Stomach (tissue), 9 donors: ENCODE results near the gene ADGRG7. TPM values are rescaled to one million over a fixed set of nuclear protein-coding genes. Genes with fewer than 3 reads are reported as not detected.

ENCODE experiments used
- DNase-seq, 2 donors: peaks; one replicate each; pipeline versions ENCODE4 v3.0.0 to v3.0.0-alpha.2; 2013 to 2019
- H3K27ac ChIP-seq, 5 donors: fragments of 200-600 bp in 4 of 5; sonication (generic) in 4 of 5; one replicate each; pipeline ENCODE4 v1.5.1; 2013 to 2019; ENCODE audit warnings: mild to moderate bottlenecking in 1 of 5, moderate library complexity in 1 of 5
- H3K27me3 ChIP-seq, 3 donors: fragments of 200-600 bp; sonication (generic); one replicate each; pipeline ENCODE4 v1.5.1; 2017 to 2019; ENCODE audit warnings: mixed run types in 1 of 3
- H3K36me3 ChIP-seq, 4 donors: fragments of 200-600 bp; sonication (generic); 1 replicate in 3 of 4; 2 replicates in 1 of 4; pipeline ENCODE4 v1.5.1; 2016 to 2019
- H3K4me1 ChIP-seq, 4 donors: fragments of 200-600 bp; sonication (generic); one replicate each; pipeline ENCODE4 v1.5.1; 2016 to 2019
- H3K4me3 ChIP-seq, 4 donors: fragments of 200-600 bp; sonication (generic) in 3 of 4; one replicate each; pipeline ENCODE4 v1.5.1; 2016 to 2019; ENCODE audit warnings: mild to moderate bottlenecking in 1 of 4
- H3K9me3 ChIP-seq, 4 donors: fragments of 200-600 bp; sonication (generic); one replicate each; pipeline ENCODE4 v1.5.1; 2016 to 2019
- CTCF ChIP-seq, 7 experiments: fragments of 450-650 bp in 4 of 7; fragments of 200-600 bp in 3 of 7; sonication (generic) in 3 of 7; IDR thresholded peaks; one replicate each; pipeline ENCODE4 v1.5.1; 2016 to 2019; ENCODE audit warnings: antibody characterized with exemption in 7 of 7, control low read depth in 2 of 7, mild to moderate bottlenecking in 1 of 7
- EP300 ChIP-seq: sonication (generic); formaldehyde crosslinking; IDR thresholded peaks from one replicate; pipeline ENCODE4 v1.6.1; 2017; ENCODE audit warnings: antibody characterized with exemption
- POLR2A ChIP-seq, 4 donors: fragments of 450-650 bp; IDR thresholded peaks; one replicate each; pipeline ENCODE4 v1.6.1; 2016; ENCODE audit warnings: antibody characterized with exemption in 4 of 4, control low read depth in 2 of 4, mild to moderate bottlenecking in 1 of 4, moderate library complexity in 1 of 4
- POLR2AphosphoS5 ChIP-seq, 3 donors: sonication (generic); formaldehyde crosslinking; IDR thresholded peaks; one replicate each; pipeline ENCODE4 v1.6.1; 2016; ENCODE audit warnings: antibody characterized with exemption in 3 of 3
- WGBS, 5 donors: extraction: QIAGEN DNeasy Blood & Tissue Kit in 3 of 5; methylation state at CpG; one replicate each; pipeline versions ENCODE4 v1.1.5 to v1.1.7; 2013 to 2018; 5-methylcytosine and 5-hydroxymethylcytosine counted together
- intact Hi-C: fragments of 100-400 bp; cut with DNase I; formaldehyde crosslinking; loops from one replicate; pipeline ENCODE4 v1.15.1; 2023; ENCODE audit warnings: low total_unique reads
- polyA plus RNA-seq, 3 donors: library from polyadenylated mRNA; stranded (reverse); fragments of 200-250 nt; gene quantifications; one replicate each; pipeline ENCODE4 v1.2.3, GENCODE V29; 2013
- total RNA-seq, 5 donors: library from RNA; depleted of rRNA; stranded (reverse); fragments of >200 nt; gene quantifications; one replicate each; pipeline versions ENCODE4 v1.1.0 to v1.2.3, GENCODE V29; 2014 to 2016
- donor health status: healthy with polysubstance abuse.
- donor health status: Bipolar disorder and iron deficiency.
- donor health status: healthy.

Gene ADGRG7
- total and polyA plus RNA-seq, 8 donors, result 5.1 TPM; not detected in 7

- Histone ChIP-seq H3K27ac (no peak overlapping the region), H3K4me3 (no peak overlapping the region), H3K9me3 (no peaks in the 10 kb centered on the region), H3K36me3 (peaks cover 5 to 91% (median 76%) of the 10 kb centered on the region in 4 donors), H3K4me1 (peaks cover 0 to 14% (median 5%) of the 10 kb centered on the region in 4 donors), H3K27me3 (no peaks in the 10 kb centered on the region)
- TF ChIP-seq EP300 (no peak), POLR2AphosphoS5 (IDR thresholded peaks at IDR 0.05) (no peak), POLR2A (IDR thresholded peaks at IDR 0.05) (no peak), CTCF (IDR thresholded peaks at IDR 0.05) (no peak)
- WGBS, 5 donors, result 85 to 97% (median 88%) methylated on average over 1 of the region's 1 CpG
- no peak for DNase-seq
- intact Hi-C loops, result no loop called here
Observed at GRCh38 chr3:100726706-100727105, 117.3 kb downstream of the ADGRG7 start.

- H3K27ac ChIP-seq, result no peak overlapping the region
- intact Hi-C loops, result no loop called here
- no peaks in the 10 kb centered on the region for H3K27me3 ChIP-seq
- DNase-seq, result no peak
- no peak overlapping the region for H3K4me3 ChIP-seq
- WGBS, 5 donors, result 70 to 83% (median 80%) methylated on average over 3 of the region's 3 CpGs
- H3K4me1 ChIP-seq, result peaks cover 0 to 31% (median 12%) of the 10 kb centered on the region in 4 donors
- H3K36me3 ChIP-seq, result peaks cover 0 to 92% (median 83%) of the 10 kb centered on the region in 4 donors
- no peaks in the 10 kb centered on the region for H3K9me3 ChIP-seq
- TF ChIP-seq EP300, result no peak
- TF ChIP-seq POLR2A (IDR thresholded peaks at IDR 0.05), result no peak
- TF ChIP-seq POLR2AphosphoS5 (IDR thresholded peaks at IDR 0.05), result no peak
- no peak for TF ChIP-seq CTCF (IDR thresholded peaks at IDR 0.05)
Observed at GRCh38 chr3:100730524-100730923, 121.1 kb downstream of the ADGRG7 start.

- no peak for DNase-seq
- Histone ChIP-seq H3K27ac (no peak overlapping the region), H3K4me1 (peaks cover 0 to 36% (median 17%) of the 10 kb centered on the region in 4 donors), H3K36me3 (peaks cover 0 to 90% (median 84%) of the 10 kb centered on the region in 4 donors), H3K27me3 (no peaks in the 10 kb centered on the region), H3K4me3 (no peak overlapping the region), H3K9me3 (no peaks in the 10 kb centered on the region)
- intact Hi-C loops, result no loop called here
- TF ChIP-seq POLR2AphosphoS5 (IDR thresholded peaks at IDR 0.05), result no peak
- no peak for TF ChIP-seq EP300
- TF ChIP-seq CTCF (IDR thresholded peaks at IDR 0.05), result no peak
- TF ChIP-seq POLR2A (IDR thresholded peaks at IDR 0.05), result no peak
- 85 to 94% (median 90%) methylated on average over 3 of the region's 3 CpGs for WGBS, 5 donors
Observed at GRCh38 chr3:100732435-100732834, 123.0 kb downstream of the ADGRG7 start.

DNA sequence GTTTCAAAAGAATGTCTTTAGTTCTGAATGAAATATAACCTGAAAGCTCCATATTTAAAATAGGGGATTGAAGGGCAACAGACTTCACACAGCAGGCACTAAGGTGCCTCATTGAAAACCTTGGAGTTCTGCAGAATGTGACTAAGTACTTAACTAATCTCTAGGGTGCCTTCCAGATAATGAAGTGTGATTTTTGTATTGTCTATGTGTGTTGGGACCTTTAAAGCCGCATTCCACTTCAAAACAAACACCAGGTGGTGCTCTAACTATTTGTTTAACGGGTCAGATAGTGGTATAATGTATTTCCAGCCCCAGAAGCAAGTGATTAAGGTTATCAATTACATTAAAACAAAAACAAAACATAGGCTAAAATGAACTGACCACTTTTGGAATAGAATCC lies 127.9 kb downstream of the ADGRG7 start:
- Histone ChIP-seq H3K9me3 (no peaks in the 10 kb centered on the region), H3K36me3 (peaks cover 21 to 94% (median 88%) of the 10 kb centered on the region in 4 donors)
- peak in 1 of 2 donors; percentile 52 for DNase-seq

More for the DNA sequence above, 127.9 kb downstream of the ADGRG7 start:
- intact Hi-C loops, result no loop called here
- Histone ChIP-seq H3K4me3 (no peak overlapping the region), H3K27ac (no peak overlapping the region), H3K27me3 (no peaks in the 10 kb centered on the region), H3K4me1 (peaks cover 0 to 43% (median 15%) of the 10 kb centered on the region in 4 donors)
- TF ChIP-seq POLR2AphosphoS5 (IDR thresholded peaks at IDR 0.05) (no peak), CTCF (IDR thresholded peaks at IDR 0.05) (peak in 2 of 7 experiments; percentile 8 to 10)
- WGBS, 5 donors, result 14 to 31% (median 20%) methylated on average over 2 of the region's 2 CpGs
